Esophagus (tissue), 2 donors: ENCODE results near the gene MKLN1. TPM values are rescaled to one million over a fixed set of nuclear protein-coding genes. Genes with fewer than 3 reads are reported as not detected.
A peak's percentile ranks its signal among the peaks of the same experiment; 100 is the strongest.

Source experiments
- H3K27ac ChIP-seq, 2 donors: one replicate each; pipeline ENCODE4 v1.5.1; 2013; ENCODE audit warnings: low read depth in 2 of 2, mild to moderate bottlenecking in 2 of 2, inconsistent platforms in 1 of 2, low read length in 1 of 2, moderate library complexity in 1 of 2
- H3K27me3 ChIP-seq, 2 donors: one replicate each; pipeline ENCODE4 v1.6.1; 2013; ENCODE audit warnings: low read length in 2 of 2, control low read depth in 1 of 2, mild to moderate bottlenecking in 1 of 2; ENCODE audit not compliant: insufficient read depth in 2 of 2, control insufficient read depth in 1 of 2
- H3K36me3 ChIP-seq, 2 donors: one replicate each; pipeline ENCODE4 v1.6.1; 2013; ENCODE audit warnings: low read length in 1 of 2; ENCODE audit not compliant: control insufficient read depth in 2 of 2, insufficient read depth in 2 of 2
- H3K4me1 ChIP-seq, 2 donors: one replicate each; pipeline ENCODE4 v1.6.1; 2013; ENCODE audit warnings: low read length in 1 of 2; ENCODE audit not compliant: control insufficient read depth in 2 of 2, insufficient read depth in 2 of 2
- H3K4me3 ChIP-seq, 2 donors: one replicate each; pipeline ENCODE4 v1.5.1; 2013; ENCODE audit warnings: low read length in 2 of 2, mild to moderate bottlenecking in 2 of 2, low read depth in 1 of 2, moderate library complexity in 1 of 2
- H3K9me3 ChIP-seq, 2 donors: one replicate each; pipeline ENCODE4 v1.6.1; 2013; ENCODE audit warnings: mild to moderate bottlenecking in 2 of 2, low read depth in 1 of 2, low read length in 1 of 2, moderate library complexity in 1 of 2; ENCODE audit not compliant: control insufficient read depth in 2 of 2, insufficient read depth in 1 of 2
- whole genome bisulfite sequencing, 2 donors: extraction: QIAGEN DNeasy Blood & Tissue Kit; methylation state at CpG; one replicate each; pipeline ENCODE4 v1.1.7; 2013; 5-methylcytosine and 5-hydroxymethylcytosine counted together
- polyA plus RNA-seq, 2 donors: library from polyadenylated mRNA; stranded (reverse); fragments of 200-250 nt; gene quantifications; one replicate each; pipeline ENCODE4 v1.2.3, GENCODE V29; 2013
- donor health status: healthy with polysubstance abuse.
- donor health status: Bipolar disorder and iron deficiency.

MKLN1 gene
- 1 to 10 TPM; 8.4 to 9.3 TPM for polyA plus RNA-seq

DNA sequence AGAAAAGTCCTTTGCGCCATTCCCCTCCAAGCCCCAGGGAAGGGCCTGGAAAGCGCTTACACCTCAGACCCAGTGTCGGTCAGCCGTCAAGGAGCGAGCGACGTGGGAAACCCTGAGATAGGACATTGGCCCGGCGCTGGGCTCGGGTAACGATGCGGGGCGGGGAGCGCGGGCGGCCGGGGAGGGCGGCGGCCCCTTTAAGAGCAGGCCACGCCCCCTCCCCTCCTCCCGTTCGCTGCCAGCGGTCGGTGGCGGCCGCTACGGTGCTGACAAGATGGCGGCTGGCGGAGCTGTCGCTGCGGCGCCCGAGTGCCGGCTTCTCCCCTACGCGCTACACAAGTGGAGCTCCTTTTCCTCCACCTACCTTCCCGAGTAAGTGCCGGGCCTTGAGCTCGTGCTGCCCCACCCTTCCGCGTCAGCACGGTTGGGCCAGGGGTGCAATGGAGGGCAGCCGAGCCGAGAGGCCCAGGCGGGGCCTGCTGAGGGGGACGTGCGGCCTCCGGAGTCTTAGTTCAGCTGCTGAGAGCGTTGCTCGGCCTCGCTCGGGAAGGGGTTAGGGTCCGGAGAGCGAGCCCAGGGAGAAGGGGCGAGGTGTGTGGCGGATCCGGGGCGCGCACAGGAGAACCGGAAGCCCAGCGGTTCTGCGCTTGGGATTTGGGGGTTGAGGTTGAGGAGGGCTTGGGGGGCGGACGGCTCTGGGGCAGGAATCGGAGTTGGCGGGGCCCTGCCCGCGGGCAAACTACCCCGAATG, at the start of gene MKLN1:
Gene MKLN1 (plus strand): TSS at position 251 of the 751 bp plus-strand sequence. CDS start 24 bp downstream, at position 275.
- H3K4me3 ChIP-seq = peak within 1 kb of the TSS; percentile 78 to 100
- H3K36me3 ChIP-seq = no peaks in the 10 kb centered on the region
- no peaks in the 10 kb centered on the region for H3K9me3 ChIP-seq
- 0 to 1% methylated on average over 59 to 69 of the region's 69 CpGs for WGBS, 2 donors
- H3K27ac ChIP-seq = peak within 1 kb of the TSS; percentile 95 to 99
- peaks cover 0 to 2% of the 10 kb centered on the region in 2 donors for H3K4me1 ChIP-seq
- no peaks in the 10 kb centered on the region for H3K27me3 ChIP-seq

- H3K27ac ChIP-seq = no peak overlapping the region
- WGBS, 2 donors = 41 to 50% methylated on average over 1 of the region's 1 CpG
- H3K9me3 ChIP-seq = no peaks in the 10 kb centered on the region
- no peak overlapping the region for H3K4me3 ChIP-seq
- H3K36me3 ChIP-seq = no peaks in the 10 kb centered on the region
- H3K27me3 ChIP-seq = no peaks in the 10 kb centered on the region
- H3K4me1 ChIP-seq = no peaks in the 10 kb centered on the region
Observed at GRCh38 chr7:131279044-131279443, 48.6 kb upstream of the MKLN1 start.

DNA sequence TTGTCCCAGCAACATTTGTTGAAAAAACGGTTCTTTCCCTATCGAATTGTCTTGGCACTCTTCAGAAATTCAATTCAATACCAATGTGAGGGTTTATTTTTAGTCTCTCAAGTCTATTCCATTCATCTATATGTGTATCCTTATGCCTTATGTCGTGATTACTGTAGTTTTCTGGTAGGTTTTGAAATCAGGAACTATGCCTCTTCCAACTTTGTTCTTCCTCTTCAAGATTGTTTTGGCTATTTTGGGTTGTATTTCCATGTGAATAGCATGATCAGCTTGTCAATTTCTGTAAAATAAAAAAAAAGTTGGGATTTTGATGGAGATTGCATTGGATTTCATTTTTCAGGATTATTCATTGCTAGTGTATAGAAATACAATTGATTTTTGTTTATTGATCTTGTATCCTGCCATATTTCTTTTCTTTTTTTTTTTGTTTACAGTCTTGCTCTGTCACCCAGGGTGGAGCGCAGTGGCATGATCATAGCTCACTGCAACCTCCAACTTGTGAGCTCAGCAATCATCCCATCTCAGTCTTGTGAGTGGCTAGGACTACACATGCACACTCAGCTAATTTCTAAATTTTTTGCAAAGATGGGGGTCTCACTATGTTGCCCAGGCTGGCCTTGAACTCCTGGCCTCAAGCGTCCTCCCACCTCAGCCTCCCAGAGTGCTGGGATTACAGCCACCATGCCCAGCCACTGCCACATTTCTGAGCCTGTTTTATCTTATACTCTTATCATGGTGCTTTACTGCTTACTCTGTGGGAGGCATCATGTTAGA, 46.2 kb upstream of the MKLN1 start:
- no peaks in the 10 kb centered on the region for H3K27me3 ChIP-seq
- no peaks in the 10 kb centered on the region for H3K36me3 ChIP-seq
- no peak overlapping the region for H3K27ac ChIP-seq
- WGBS, 2 donors = 92 to 93% methylated on average over 5 of the region's 5 CpGs
- H3K4me1 ChIP-seq = peaks cover 0 to 2% of the 10 kb centered on the region in 2 donors
- H3K9me3 ChIP-seq = no peaks in the 10 kb centered on the region
- H3K4me3 ChIP-seq = no peak overlapping the region

GRCh38 chr7:131284702-131285419, 42.8 kb upstream of the MKLN1 start:
- WGBS, 2 donors = 48 to 64% methylated on average over 13 of the region's 13 CpGs
- no peaks in the 10 kb centered on the region for H3K9me3 ChIP-seq
- H3K4me1 ChIP-seq = peaks cover 0 to 2% of the 10 kb centered on the region in 2 donors
- H3K36me3 ChIP-seq = no peaks in the 10 kb centered on the region
- H3K27me3 ChIP-seq = no peaks in the 10 kb centered on the region
- peak overlapping the region; percentile 53 to 66 for H3K27ac ChIP-seq
- no peak overlapping the region for H3K4me3 ChIP-seq

DNA sequence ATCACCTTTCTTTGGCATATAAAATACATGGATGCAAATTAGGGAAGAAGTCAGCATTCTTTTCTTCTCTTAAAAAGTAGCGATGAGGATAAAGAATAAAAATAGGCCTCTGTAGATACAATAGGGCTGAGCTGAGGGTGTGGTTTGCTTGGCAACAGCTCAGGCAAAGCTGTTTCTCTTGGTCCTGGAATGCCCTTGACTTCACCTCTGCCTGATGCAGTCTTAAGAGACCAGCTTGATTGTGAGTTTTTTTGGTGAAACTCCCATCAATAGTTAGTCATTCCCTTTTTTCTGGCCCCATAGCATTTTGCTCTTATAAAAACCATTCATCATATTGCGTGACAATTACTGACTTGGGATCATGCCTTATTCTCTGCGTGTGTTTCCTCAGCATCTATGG, 42.1 kb upstream of the MKLN1 start:
- 57 to 78% methylated on average over 3 of the region's 3 CpGs for WGBS, 2 donors
- Histone ChIP-seq H3K27ac (peak overlapping the region in 1 of 2 donors; percentile 53), H3K9me3 (no peaks in the 10 kb centered on the region), H3K36me3 (no peaks in the 10 kb centered on the region), H3K27me3 (no peaks in the 10 kb centered on the region), H3K4me1 (peaks cover 0 to 2% of the 10 kb centered on the region in 2 donors), H3K4me3 (no peak overlapping the region)

DNA sequence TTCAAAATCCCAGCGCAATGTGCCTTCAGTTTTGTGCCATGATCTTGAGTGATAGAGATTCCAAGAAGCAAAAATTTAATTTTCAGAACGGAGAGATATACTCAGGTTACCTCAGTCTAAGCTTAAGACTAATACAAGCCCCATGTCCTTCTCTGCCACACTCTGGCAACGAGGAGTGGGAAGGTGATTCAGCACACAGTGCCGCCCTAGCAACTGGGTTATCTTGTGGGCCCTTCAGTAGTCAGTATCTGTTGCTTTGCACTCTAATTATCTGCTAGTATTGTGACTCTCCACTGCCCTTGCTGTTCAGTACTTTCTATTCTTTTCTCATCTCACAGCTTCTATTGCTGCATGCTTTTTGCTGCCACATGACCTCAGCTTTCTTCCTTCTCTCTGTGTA, 39.2 kb upstream of the MKLN1 start:
- WGBS, 2 donors = 89 to 94% methylated on average over 4 of the region's 4 CpGs
- Histone ChIP-seq H3K9me3 (no peaks in the 10 kb centered on the region), H3K27me3 (no peaks in the 10 kb centered on the region), H3K36me3 (no peaks in the 10 kb centered on the region), H3K4me1 (peaks cover 0 to 2% of the 10 kb centered on the region in 2 donors), H3K4me3 (no peak overlapping the region), H3K27ac (no peak overlapping the region)

DNA sequence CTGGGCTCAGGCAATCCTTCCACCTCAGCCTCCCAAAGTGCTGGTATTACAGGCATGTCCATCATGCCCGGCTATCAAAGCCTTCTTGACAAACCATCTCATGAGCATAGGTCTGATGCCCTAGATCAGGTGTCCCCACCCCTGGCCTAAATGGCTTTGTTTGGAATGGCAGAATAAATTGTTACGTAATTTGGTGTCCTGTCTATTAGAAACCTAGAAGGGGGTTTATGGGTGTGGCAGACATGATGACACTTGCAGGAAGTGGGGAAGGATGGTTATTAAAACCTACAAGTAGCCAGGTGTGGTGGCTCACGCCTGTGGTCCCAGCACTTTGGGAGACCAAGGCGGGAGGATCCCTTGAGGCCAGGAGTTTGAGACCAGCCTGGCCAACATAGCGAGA, 38.6 kb upstream of the MKLN1 start:
- H3K36me3 ChIP-seq = no peaks in the 10 kb centered on the region
- WGBS, 2 donors = 94 to 97% methylated on average over 5 of the region's 5 CpGs
- H3K9me3 ChIP-seq = no peaks in the 10 kb centered on the region
- no peak overlapping the region for H3K4me3 ChIP-seq
- H3K27me3 ChIP-seq = no peaks in the 10 kb centered on the region
- H3K4me1 ChIP-seq = peaks cover 0 to 2% of the 10 kb centered on the region in 2 donors
- H3K27ac ChIP-seq = no peak overlapping the region

DNA sequence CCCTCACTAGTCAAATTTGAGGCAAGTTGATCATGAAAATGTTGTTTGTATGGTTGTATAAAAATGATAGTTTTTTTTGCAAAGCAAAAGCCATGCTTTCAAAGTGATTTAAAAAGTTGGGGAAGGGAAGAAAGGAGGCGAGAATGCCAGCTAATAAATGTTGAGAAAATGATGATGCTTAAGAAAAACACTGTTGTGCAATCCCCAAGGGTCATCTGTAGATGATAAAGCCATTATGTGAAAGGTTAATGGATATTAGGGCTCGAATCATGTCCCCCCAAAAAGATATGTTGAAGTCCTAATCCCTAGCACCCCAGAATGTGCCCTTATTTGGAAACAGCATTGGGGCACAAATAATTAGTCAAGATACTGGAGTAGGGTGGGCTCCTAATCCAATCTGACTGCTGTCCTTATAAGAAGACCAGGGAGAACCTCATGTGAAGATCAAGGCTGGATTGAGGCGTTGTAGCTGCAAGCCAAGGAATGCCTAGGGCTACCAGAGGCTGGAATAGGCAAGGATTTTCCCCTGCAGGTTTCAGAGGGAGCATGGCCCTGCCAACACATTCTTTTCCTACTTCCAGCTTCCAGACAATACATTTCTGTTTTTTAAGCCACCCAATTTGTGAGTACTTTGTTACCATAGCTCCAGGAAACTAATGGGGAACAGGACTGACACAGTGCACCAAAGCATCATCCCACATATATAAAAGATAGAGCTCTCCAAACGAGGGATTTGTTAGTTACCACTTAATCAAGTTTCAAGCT, 35.4 kb upstream of the MKLN1 start:
- 79 to 80% methylated on average over 4 of the region's 4 CpGs for WGBS, 2 donors
- H3K27ac ChIP-seq = no peak overlapping the region

DNA sequence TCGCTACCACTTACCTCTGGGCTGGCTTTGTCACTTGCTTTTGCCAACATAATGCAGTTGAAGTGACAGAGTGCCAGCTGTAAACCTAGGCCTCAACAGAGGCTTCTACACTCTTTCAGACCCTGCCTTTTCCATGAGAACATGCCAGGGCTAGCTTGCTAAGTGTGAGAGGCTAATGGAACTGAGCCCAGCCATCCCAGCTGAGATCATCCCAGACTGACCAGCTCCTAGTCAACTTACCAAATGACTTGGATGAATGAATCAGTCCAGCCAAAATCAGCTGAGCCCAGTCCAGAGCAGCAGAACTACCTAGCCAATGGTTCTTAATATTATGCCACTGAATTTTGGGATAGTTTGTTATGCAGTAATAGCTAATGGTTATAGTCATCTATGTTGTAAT, 34.7 kb upstream of the MKLN1 start:
- no peaks in the 10 kb centered on the region for H3K4me1 ChIP-seq
- WGBS, 2 donors = 91 to 96% methylated on average over 1 of the region's 1 CpG
- no peak overlapping the region for H3K4me3 ChIP-seq
- no peak overlapping the region for H3K27ac ChIP-seq
- H3K36me3 ChIP-seq = no peaks in the 10 kb centered on the region
- H3K9me3 ChIP-seq = no peaks in the 10 kb centered on the region
- H3K27me3 ChIP-seq = no peaks in the 10 kb centered on the region

More for the DNA sequence above, 35.4 kb upstream of the MKLN1 start:
- Histone ChIP-seq H3K4me3 (no peak overlapping the region), H3K9me3 (no peaks in the 10 kb centered on the region), H3K36me3 (no peaks in the 10 kb centered on the region), H3K27me3 (no peaks in the 10 kb centered on the region), H3K4me1 (no peaks in the 10 kb centered on the region)
